Activated B cell treated with CpG ODN at 0.5 μM for 24 hours (primary cell): ENCODE results near the gene RIMBP2. TPM values are rescaled to one million over a fixed set of nuclear protein-coding genes. Genes with fewer than 3 reads are reported as not detected.

Source experiments
- ATAC-seq: fragments of 200-7000 bp; cut with Tn5 transposase; one replicate; pipeline ENCODE4 v1.10.0; 2021; ENCODE audit warnings: low read depth, mild to moderate bottlenecking, moderate library complexity
- CTCF ChIA-PET: fragments of 350-600 bp; sonication (Branson Sonifier 250); formaldehyde crosslinking; loops from one replicate; lab custom pipeline; 2021; ENCODE audit warnings: antibody characterized with exemption; lab: Charles Lee
- POLR2A ChIA-PET: fragments of 350-600 bp; sonication (Branson Sonifier 250); formaldehyde crosslinking; loops from one replicate; lab custom pipeline; 2021; ENCODE audit warnings: antibody characterized with exemption; lab: Charles Lee
- DNase-seq: peaks from one replicate; pipeline ENCODE4 v3.0.0; 2022
- H3K27ac Mint-ChIP-seq: one replicate; pipeline ENCODE4 v1.8.0; 2020; ENCODE audit warnings: mixed read lengths
- H3K27me3 Mint-ChIP-seq: one replicate; pipeline ENCODE4 v1.8.0; 2021; ENCODE audit warnings: mixed read lengths
- H3K36me3 Mint-ChIP-seq: one replicate; pipeline ENCODE4 v1.8.0; 2021; ENCODE audit warnings: low read depth, mixed read lengths
- H3K4me1 Mint-ChIP-seq: one replicate; pipeline ENCODE4 v1.8.0; 2021; ENCODE audit warnings: mixed read lengths
- H3K4me3 Mint-ChIP-seq: one replicate; pipeline ENCODE4 v1.8.0; 2020; ENCODE audit warnings: mild to moderate bottlenecking, mixed read lengths
- H3K9me3 Mint-ChIP-seq: one replicate; pipeline ENCODE4 v1.8.0; 2020; ENCODE audit warnings: mixed read lengths
- intact Hi-C: fragments of 100-400 bp; cut with micrococcal nuclease; formaldehyde crosslinking; loops from one replicate; pipeline ENCODE4 v1.15.1; 2024
- total RNA-seq: library from RNA; stranded (reverse); gene quantifications from 2 replicates; pipeline ENCODE4 v1.2.3, GENCODE V29; 2022
- TF ChIP-seq, protein P1 (sequence below): fragments of 200-600 bp; IDR thresholded peaks from one replicate; pipeline ENCODE4 v1.8.0; 2022; ENCODE audit warnings: antibody characterized with exemption, mild to moderate bottlenecking

RIMBP2 gene
- total RNA-seq, 1 donor from 2014 or later: not detected

DNA sequence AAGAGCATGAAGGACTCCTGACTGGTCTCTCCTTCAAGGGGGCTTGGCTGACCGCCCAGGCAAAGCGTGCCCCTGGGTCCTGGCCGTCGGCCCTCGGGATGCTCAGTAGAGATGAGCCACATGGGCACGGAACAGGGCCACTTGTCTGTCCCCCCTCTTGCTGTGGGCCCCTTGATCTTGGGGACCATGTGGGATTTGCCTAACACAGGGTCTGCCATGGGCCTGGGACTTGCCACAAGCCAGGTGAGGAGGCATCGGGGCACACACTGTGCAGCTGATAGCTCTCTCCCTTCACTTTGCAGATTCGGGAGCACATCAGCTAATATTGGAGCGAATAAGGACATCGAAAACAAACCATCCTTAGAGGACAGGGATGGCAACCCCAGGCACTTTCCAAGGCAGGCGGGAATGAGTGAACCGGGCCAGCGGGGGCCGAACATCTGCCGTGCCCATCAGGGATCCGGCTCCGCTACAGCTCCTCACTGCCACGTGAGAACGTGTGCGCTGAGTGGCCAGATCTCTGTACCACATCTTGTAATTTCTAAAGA is 290.3 kb downstream of the RIMBP2 start:
- ChIA-PET POLR2A (no interaction called here), CTCF (no interaction called here)
- Mint-ChIP-seq H3K27me3 (no peaks in the 10 kb centered on the region), H3K27ac (no peak overlapping the region), H3K4me3 (no peak overlapping the region), H3K9me3 (no peaks in the 10 kb centered on the region), H3K4me1 (no peaks in the 10 kb centered on the region), H3K36me3 (no peaks in the 10 kb centered on the region)
- ATAC-seq: no peak
- intact Hi-C loops: no loop called here
- no peak for DNase-seq
- TF ChIP-seq, protein P1, sequence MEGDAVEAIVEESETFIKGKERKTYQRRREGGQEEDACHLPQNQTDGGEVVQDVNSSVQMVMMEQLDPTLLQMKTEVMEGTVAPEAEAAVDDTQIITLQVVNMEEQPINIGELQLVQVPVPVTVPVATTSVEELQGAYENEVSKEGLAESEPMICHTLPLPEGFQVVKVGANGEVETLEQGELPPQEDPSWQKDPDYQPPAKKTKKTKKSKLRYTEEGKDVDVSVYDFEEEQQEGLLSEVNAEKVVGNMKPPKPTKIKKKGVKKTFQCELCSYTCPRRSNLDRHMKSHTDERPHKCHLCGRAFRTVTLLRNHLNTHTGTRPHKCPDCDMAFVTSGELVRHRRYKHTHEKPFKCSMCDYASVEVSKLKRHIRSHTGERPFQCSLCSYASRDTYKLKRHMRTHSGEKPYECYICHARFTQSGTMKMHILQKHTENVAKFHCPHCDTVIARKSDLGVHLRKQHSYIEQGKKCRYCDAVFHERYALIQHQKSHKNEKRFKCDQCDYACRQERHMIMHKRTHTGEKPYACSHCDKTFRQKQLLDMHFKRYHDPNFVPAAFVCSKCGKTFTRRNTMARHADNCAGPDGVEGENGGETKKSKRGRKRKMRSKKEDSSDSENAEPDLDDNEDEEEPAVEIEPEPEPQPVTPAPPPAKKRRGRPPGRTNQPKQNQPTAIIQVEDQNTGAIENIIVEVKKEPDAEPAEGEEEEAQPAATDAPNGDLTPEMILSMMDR: no peak

DNA sequence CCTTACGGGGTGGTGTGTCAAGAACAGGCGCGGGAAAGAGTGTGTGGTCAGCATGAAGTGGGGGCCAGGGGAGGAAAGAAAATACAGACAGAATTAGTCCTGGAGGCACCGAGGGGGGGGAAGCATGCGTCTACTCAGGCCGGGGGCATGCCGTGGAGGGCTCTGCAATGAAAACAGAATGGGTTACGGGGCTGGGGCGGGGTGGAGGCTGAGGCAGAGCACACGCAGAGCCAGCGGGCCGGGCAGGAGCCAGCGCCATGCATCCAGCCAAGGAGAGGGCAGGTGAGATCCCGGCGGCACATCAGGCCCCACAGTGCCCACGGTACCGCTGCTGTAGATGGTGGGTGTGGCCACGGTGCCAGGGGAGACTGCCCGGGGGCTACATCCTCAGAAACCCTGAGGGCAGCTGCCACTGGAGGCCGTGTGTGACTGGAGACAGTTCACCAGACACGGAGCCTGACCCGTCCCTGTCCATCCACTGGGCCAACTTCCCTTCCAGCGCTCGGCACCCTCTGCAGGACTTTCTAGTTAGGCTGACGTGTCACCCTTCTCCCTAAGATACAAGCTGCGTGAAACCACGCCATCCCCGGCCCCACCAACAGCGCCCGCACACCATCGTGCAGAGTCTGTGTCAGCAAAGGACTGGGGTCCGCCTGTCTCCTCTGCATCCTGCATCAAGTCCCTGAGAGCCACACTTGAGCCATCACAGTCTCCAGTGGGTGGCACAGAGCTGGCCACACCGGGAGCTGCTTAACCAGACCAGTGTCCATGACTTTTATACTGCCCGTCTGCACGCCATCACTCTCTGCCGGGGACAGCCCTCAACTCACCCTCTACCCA is 291.0 kb downstream of the RIMBP2 start:
- POLR2A ChIA-PET: no interaction called here
- Mint-ChIP-seq H3K4me1 (no peaks in the 10 kb centered on the region), H3K27me3 (no peaks in the 10 kb centered on the region), H3K36me3 (no peaks in the 10 kb centered on the region), H3K9me3 (no peaks in the 10 kb centered on the region), H3K4me3 (no peak overlapping the region), H3K27ac (no peak overlapping the region)
- TF ChIP-seq, protein P1: no peak
- intact Hi-C loops: no loop called here
- DNase-seq (no peak), ATAC-seq (no peak)
- CTCF ChIA-PET: no interaction called here

DNA sequence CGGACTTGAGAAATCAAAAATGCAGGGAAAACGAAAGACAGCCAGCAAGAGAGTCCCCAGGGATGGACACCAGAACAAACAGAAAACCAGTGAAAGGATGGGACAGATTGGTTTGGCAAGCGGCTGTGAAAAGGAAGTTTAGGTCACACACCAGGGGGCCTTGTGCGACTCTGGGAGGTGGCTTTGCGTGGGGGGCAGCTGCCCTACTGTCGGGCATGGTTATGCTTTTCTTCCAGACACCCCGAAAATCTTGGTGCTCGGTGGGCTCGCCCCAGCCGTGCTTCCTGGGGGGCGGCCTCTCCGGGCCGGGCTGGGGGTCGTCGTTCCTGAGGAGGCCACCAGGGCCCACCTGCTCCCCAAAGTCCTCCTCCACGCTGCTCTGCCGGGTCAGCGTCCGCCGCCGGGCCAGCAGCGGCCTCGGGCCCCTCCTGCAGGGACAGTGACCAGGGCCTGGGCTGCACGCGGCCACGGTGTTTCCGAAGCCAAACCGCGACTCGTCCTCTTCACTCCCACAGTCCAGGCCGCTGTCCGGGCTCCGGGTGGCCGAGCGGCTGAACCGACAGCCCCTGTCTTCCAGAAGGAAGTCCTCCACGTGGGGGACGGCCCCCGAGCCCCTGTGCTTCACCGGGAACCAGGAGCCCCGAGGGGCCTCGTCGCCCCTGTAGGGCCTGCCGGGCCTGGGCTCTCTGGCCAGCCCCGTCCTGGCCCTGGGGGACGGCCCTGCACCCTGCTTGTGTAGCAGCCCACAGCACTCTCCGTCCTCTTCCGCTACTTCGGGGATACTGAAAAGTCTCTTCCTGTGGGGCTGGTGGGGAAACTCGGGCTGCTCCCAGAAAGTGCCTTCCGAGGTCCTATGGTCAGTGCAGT is 291.9 kb downstream of the RIMBP2 start:
- POLR2A ChIA-PET: no interaction called here
- no peaks in the 10 kb centered on the region for H3K27me3 Mint-ChIP-seq
- CTCF ChIA-PET: no interaction called here
- H3K4me3 Mint-ChIP-seq: no peak overlapping the region
- H3K36me3 Mint-ChIP-seq: no peaks in the 10 kb centered on the region
- TF ChIP-seq, protein P1: no peak
- intact Hi-C loops: no loop called here
- no peak for ATAC-seq
- DNase-seq: no peak
- no peak overlapping the region for H3K27ac Mint-ChIP-seq
- no peaks in the 10 kb centered on the region for H3K4me1 Mint-ChIP-seq
- no peaks in the 10 kb centered on the region for H3K9me3 Mint-ChIP-seq

DNA sequence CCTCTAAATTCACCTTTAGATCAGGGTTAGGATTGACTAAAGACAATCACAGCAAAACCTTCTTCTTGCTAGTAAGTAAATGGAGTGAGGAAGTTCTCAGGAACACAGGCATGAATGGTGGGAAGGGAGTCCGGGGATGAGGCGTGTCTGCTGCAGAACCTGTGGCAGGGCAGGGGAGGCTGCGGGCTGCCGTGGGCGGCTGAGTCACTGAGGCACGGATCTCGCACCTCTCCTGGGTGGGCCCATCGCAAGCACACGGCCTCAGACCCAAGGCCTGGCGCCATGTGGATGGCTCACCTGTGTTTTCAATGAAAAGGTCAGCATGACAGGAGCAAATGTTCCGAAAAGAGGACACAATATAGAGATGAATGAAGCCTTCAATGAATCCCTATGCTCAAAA is 293.0 kb downstream of the RIMBP2 start:
- no peaks in the 10 kb centered on the region for H3K27me3 Mint-ChIP-seq
- TF ChIP-seq, protein P1: no peak
- no peaks in the 10 kb centered on the region for H3K36me3 Mint-ChIP-seq
- intact Hi-C loops: no loop called here
- ChIA-PET POLR2A (no interaction called here), CTCF (no interaction called here)
- no peak overlapping the region for H3K4me3 Mint-ChIP-seq
- DNase-seq (no peak), ATAC-seq (no peak)
- no peak overlapping the region for H3K27ac Mint-ChIP-seq
- no peaks in the 10 kb centered on the region for H3K4me1 Mint-ChIP-seq
- H3K9me3 Mint-ChIP-seq: no peaks in the 10 kb centered on the region

DNA sequence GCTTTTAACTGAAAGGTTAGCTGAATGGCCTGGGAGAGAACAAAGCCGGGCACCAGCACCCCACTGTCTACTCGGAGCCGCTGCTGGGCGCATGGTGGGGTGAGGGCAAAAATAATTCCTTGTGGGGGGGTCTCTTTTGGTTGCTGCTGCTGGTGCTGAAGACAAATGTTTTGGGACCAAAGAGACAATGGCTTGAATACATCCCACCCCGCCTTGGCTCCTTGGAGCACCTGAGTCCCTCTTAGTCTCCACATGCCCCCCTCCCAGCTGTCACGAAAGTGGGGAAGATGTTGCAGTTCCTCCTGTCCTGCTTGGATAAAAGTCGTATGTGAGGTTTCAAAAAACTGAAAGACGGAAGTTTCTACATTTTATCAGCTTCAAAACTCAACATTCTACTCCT is 293.4 kb downstream of the RIMBP2 start:
- H3K27me3 Mint-ChIP-seq: no peaks in the 10 kb centered on the region
- TF ChIP-seq, protein P1: no peak
- no peaks in the 10 kb centered on the region for H3K4me1 Mint-ChIP-seq
- intact Hi-C loops: no loop called here
- DNase-seq: no peak
- ATAC-seq: no peak
- H3K9me3 Mint-ChIP-seq: no peaks in the 10 kb centered on the region
- POLR2A ChIA-PET: no interaction called here
- no peak overlapping the region for H3K4me3 Mint-ChIP-seq
- H3K27ac Mint-ChIP-seq: no peak overlapping the region
- no peaks in the 10 kb centered on the region for H3K36me3 Mint-ChIP-seq
- CTCF ChIA-PET: no interaction called here
